ENCODE measurements around the gene ASNSD1. TPM values are rescaled to one million over a fixed set of nuclear protein-coding genes. Genes with fewer than 3 reads are reported as not detected.

The ASNSD1 gene
- total and polyA plus RNA-seq, 9 of the 15 experiments (the other 6 are each of a cell fraction or from before 2014, with no cell fraction given) = 23.9 to 56.4 (median 38.3) TPM

- POLR2A ChIA-PET = interaction anchor here (0.7 kb wide), 1 partner anchor 777 kb away, joined by 3 read pairs; no protein-coding TSS in a partner anchor
- TF ChIP-seq FOSL1 (tag; conservative IDR thresholded peaks at IDR 0.05) = no peak
- peak in 1 of 2 experiments; percentile 32; a peak in 2 of 4 replicates for TF ChIP-seq FOXK2 (conservative IDR thresholded peaks at IDR 0.05 in 1 of 2, IDR thresholded peaks at IDR 0.05 in 1 of 2; ENCODE audit: low read depth in 2 of 2)
- no peak for TF ChIP-seq SETDB1 (IDR thresholded peaks at IDR 0.05; ENCODE audit: low read length)
- no peak for TF ChIP-seq MAFF (IDR thresholded peaks at IDR 0.05; ENCODE audit: low read length)
- TF ChIP-seq HNRNPH1 (optimal IDR thresholded peaks at IDR 0.05; ENCODE audit: low read depth, low read length) = no peak
- no peak for TF ChIP-seq ZBTB33 (CRISPR knock-in tag; IDR thresholded peaks at IDR 0.05)
- TF ChIP-seq CTCF (IDR thresholded peaks at IDR 0.05 in 2 of 3, conservative IDR thresholded peaks at IDR 0.05 in 1 of 3; ENCODE audit: insufficient read depth in 2 of 3, low read depth in 1 of 3, low read length in 3 of 3) = peak in 2 of 3 experiments; percentile 67; a peak in 5 of 6 replicates
- TF ChIP-seq POLR3A (IDR thresholded peaks at IDR 0.05; ENCODE audit: borderline replicate concordance, extremely low read depth, insufficient read depth, insufficient read length) = no peak
- TF ChIP-seq CTCFL (IDR thresholded peaks at IDR 0.05; ENCODE audit: borderline replicate concordance, insufficient read depth, low read depth, low read length, poor library complexity, severe bottlenecking) = no peak
- peak; percentile 35; the same call in 1 of the 2 replicates for TF ChIP-seq SMC3 (conservative IDR thresholded peaks at IDR 0.05; ENCODE audit: insufficient read depth, low read depth, low read length)
- no peak for TF ChIP-seq ZKSCAN3 (CRISPR knock-in tag; IDR thresholded peaks at IDR 0.05)
- TF ChIP-seq NFIX (CRISPR knock-in tag; IDR thresholded peaks at IDR 0.05; ENCODE audit: low read depth) = no peak
- TF ChIP-seq FOXJ2 (tag; IDR thresholded peaks at IDR 0.05) = no peak
Observed at GRCh38 chr2:189633392-189633811, 27.9 kb upstream of the ASNSD1 start.

More at GRCh38 chr2:189633392-189633811, 27.9 kb upstream of the ASNSD1 start:
- Histone ChIP-seq H3K9me3 (replicated peaks; ENCODE audit: control insufficient read depth, insufficient read depth, low read depth, low read length) (no peaks in the 10 kb centered on the region), H3K4me1 (replicated peaks in 1 of 2; ENCODE audit: control insufficient read depth in 2 of 2, insufficient read depth in 2 of 2, low read length in 2 of 2) (peaks cover 0 to 5% of the 10 kb centered on the region in 2 experiments; a peak in 1 of 5 replicates), H3K9me1 (ENCODE audit: control insufficient read depth, insufficient read depth, low read length) (no peaks in the 10 kb centered on the region), H3K27me3 (ENCODE audit: control insufficient read depth in 2 of 2, insufficient read depth in 2 of 2, low read length in 2 of 2) (no peaks in the 10 kb centered on the region), H3K27ac (ENCODE audit: extremely low read depth, low read depth, low read length) (no peak overlapping the region), H3K4me2 (ENCODE audit: insufficient read depth, low read length) (no peak overlapping the region), H3K36me3 (ENCODE audit: control insufficient read depth, insufficient read depth, low read length) (no peaks in the 10 kb centered on the region), H2AFZ (ENCODE audit: low read depth, low read length) (no peak overlapping the region), H4K20me1 (replicated peaks; ENCODE audit: control insufficient read depth, insufficient read depth, low read length) (no peaks in the 10 kb centered on the region), H3K79me2 (ENCODE audit: control insufficient read depth, insufficient read depth, low read length) (no peaks in the 10 kb centered on the region), H3K9ac (ENCODE audit: insufficient read depth in 1 of 2, low read depth in 2 of 2, low read length in 2 of 2) (no peak overlapping the region), H3K4me3 (no peak overlapping the region)
- no TSS peak for BruUV-seq (replicated peaks)
- in situ Hi-C loops (cut with MboI) = loop anchor here (5.0 to 10.0 kb wide), 2 partner anchors 51 to 149 kb away; partner anchors contain the start of gene SLC40A1
- FAIRE-seq (peak; percentile 83), DNase-seq (ENCODE audit: extremely low read depth in 1 of 4, low spot score in 3 of 4) (peak in 2 of 4 experiments; percentile 14 to 47), ATAC-seq (peak; percentile 82)
- intact Hi-C loops (cut with micrococcal nuclease) = no loop called here
- CTCF ChIA-PET (ENCODE audit: low intra/inter-chr PET ratio) = interaction anchor here (1.9 kb wide), 1 partner anchor 167 kb away, joined by 8 read pairs; no protein-coding TSS in a partner anchor
- 13% methylated on average over 5 of the region's 5 CpGs for WGBS (ENCODE audit: insufficient coverage, low coverage, missing lambda C conversion rate)
